Measurements from ENCODE around the gene MIDN.
A peak's percentile ranks its signal among the peaks of the same experiment; 100 is the strongest.

Gene MIDN

GRCh38 chr19:1260749-1261537 is 12.6 kb downstream of the MIDN start (continued):
- TF ChIP-seq ZNF658 (tag by site-specific recombination; IDR thresholded peaks at IDR 0.05): no peak
- TF ChIP-seq BCL6B (tag by site-specific recombination; IDR thresholded peaks at IDR 0.05): no peak
- TF ChIP-seq ZBTB17 (tag by site-specific recombination; IDR thresholded peaks at IDR 0.05): no peak
- no peak for TF ChIP-seq ZFP37 (tag by site-specific recombination; IDR thresholded peaks at IDR 0.05)
- no peak for TF ChIP-seq ZNF558 (tag by site-specific recombination; IDR thresholded peaks at IDR 0.05)
- no peak for TF ChIP-seq ZNF211 (tag by site-specific recombination; IDR thresholded peaks at IDR 0.05; ENCODE audit: low read depth)
- no peak for TF ChIP-seq ZSCAN23 (tag by site-specific recombination; IDR thresholded peaks at IDR 0.05)
- no peak for TF ChIP-seq ZNF140 (tag by site-specific recombination; IDR thresholded peaks at IDR 0.05)
- no peak for TF ChIP-seq ZNF223 (tag by site-specific recombination; IDR thresholded peaks at IDR 0.05)
- peak; percentile 82 for TF ChIP-seq EGR2 (tag by site-specific recombination; IDR thresholded peaks at IDR 0.05; ENCODE audit: low read depth)
- TF ChIP-seq ZNF155 (tag by site-specific recombination; IDR thresholded peaks at IDR 0.05): no peak
- TF ChIP-seq ZNF791 (tag by site-specific recombination; IDR thresholded peaks at IDR 0.05): no peak
- no peak for TF ChIP-seq ZNF133 (tag by site-specific recombination; IDR thresholded peaks at IDR 0.05)
- TF ChIP-seq ZNF624 (tag by site-specific recombination; IDR thresholded peaks at IDR 0.05): no peak
- TF ChIP-seq ZNF416 (tag by site-specific recombination; IDR thresholded peaks at IDR 0.05): no peak
- no peak for TF ChIP-seq GLI2 (tag by site-specific recombination; IDR thresholded peaks at IDR 0.05; ENCODE audit: borderline replicate concordance, low read depth)
- peak; percentile 96 for TF ChIP-seq ATF2 (tag by site-specific recombination; IDR thresholded peaks at IDR 0.05; ENCODE audit: low read depth)
- peak; percentile 31; the same call in 1 of the 2 replicates for TF ChIP-seq ZSCAN5A (tag by site-specific recombination; IDR thresholded peaks at IDR 0.05)
- TF ChIP-seq ZNF18 (tag by site-specific recombination; IDR thresholded peaks at IDR 0.05): no peak
- no peak for TF ChIP-seq PRDM6 (tag by site-specific recombination; IDR thresholded peaks at IDR 0.05)
- no peak for TF ChIP-seq TCF7L2 (IDR thresholded peaks at IDR 0.05; ENCODE audit: borderline replicate concordance, low read depth, low read length)
- no peak for TF ChIP-seq ZBTB8A (tag by site-specific recombination; IDR thresholded peaks at IDR 0.05)
- TF ChIP-seq CTCF (tag by site-specific recombination; IDR thresholded peaks at IDR 0.05): no peak
- TF ChIP-seq ZNF366 (tag by site-specific recombination; conservative IDR thresholded peaks at IDR 0.05): no peak
- 0 out of 2 replicates have a peak, but pooled peaks have one; percentile 17 for TF ChIP-seq ZNF76 (tag by site-specific recombination; IDR thresholded peaks at IDR 0.05; ENCODE audit: borderline replicate concordance, low read depth)
- no peak for TF ChIP-seq ZNF785 (tag by site-specific recombination; IDR thresholded peaks at IDR 0.05)
- no peak for TF ChIP-seq ZNF830 (tag by site-specific recombination; IDR thresholded peaks at IDR 0.05; ENCODE audit: low read depth)
- no peak for TF ChIP-seq ZNF549 (tag by site-specific recombination; IDR thresholded peaks at IDR 0.05)
